B cell (primary cell): ENCODE results near the gene CDC42SE1. TPM values are rescaled to one million over a fixed set of nuclear protein-coding genes. Genes with fewer than 3 reads are reported as not detected.

Source experiments
- ATAC-seq: fragments of 200-7000 bp; cut with Tn5 transposase; one replicate; pipeline ENCODE4 v1.10.0; 2021; ENCODE audit warnings: low read depth, mild to moderate bottlenecking, moderate number of reproducible peaks, moderate library complexity
- CTCF ChIA-PET: fragments of 350-600 bp; sonication (Branson Sonifier 250); formaldehyde crosslinking; loops from one replicate; lab custom pipeline; 2021; ENCODE audit warnings: antibody characterized with exemption, inconsistent platforms; lab: Charles Lee
- POLR2A ChIA-PET: fragments of 350-600 bp; sonication (Branson Sonifier 250); formaldehyde crosslinking; loops from one replicate; lab custom pipeline; 2021; ENCODE audit warnings: antibody characterized with exemption; lab: Charles Lee
- DNase-seq: peaks from one replicate; pipeline ENCODE4 v3.0.0; 2013
- H2AFZ ChIP-seq: 2 replicates; pipeline ENCODE4 v1.6.1; 2012; ENCODE audit warnings: mild to moderate bottlenecking, low read depth, low read length; ENCODE audit not compliant: insufficient read depth, poor library complexity, severe bottlenecking
- H3K27ac ChIP-seq, 2 donors: 1 replicate in 1 of 2; 2 replicates in 1 of 2; pipeline ENCODE4 v1.5.1; 2012 to 2013; ENCODE audit warnings: low read length in 2 of 2, mild to moderate bottlenecking in 2 of 2, moderate library complexity in 1 of 2
- H3K27me3 ChIP-seq, 4 experiments: fragments of 200-600 bp in 1 of 4; sonication (generic) in 1 of 4; replicated peaks in 1 of 4; 1 replicate in 2 of 4; 2 replicates in 2 of 4; pipeline versions ENCODE4 v1.6.1 to v1.7.0; 2013 to 2016; ENCODE audit warnings: low read length in 3 of 4, mild to moderate bottlenecking in 2 of 4, mixed read lengths in 1 of 4, moderate library complexity in 1 of 4; ENCODE audit not compliant: insufficient read depth in 4 of 4, control insufficient read depth in 3 of 4; ENCODE audit errors: control extremely low read depth in 1 of 4
- H3K36me3 ChIP-seq, 2 experiments: replicated peaks in 1 of 2; 1 replicate in 1 of 2; 2 replicates in 1 of 2; pipeline versions ENCODE4 v1.6.1 to v1.7.1; 2013; ENCODE audit warnings: low read length in 1 of 2; ENCODE audit not compliant: insufficient read depth in 2 of 2, control insufficient read depth in 1 of 2; ENCODE audit errors: control extremely low read depth in 1 of 2, extremely low read depth in 1 of 2
- H3K4me1 ChIP-seq, 2 donors: fragments of 200-600 bp in 1 of 2; sonication (generic) in 1 of 2; 1 replicate in 1 of 2; 2 replicates in 1 of 2; pipeline versions ENCODE4 v1.5.1 to v1.6.1; 2013 to 2017; ENCODE audit warnings: low read length in 2 of 2; ENCODE audit not compliant: control insufficient read depth in 2 of 2, insufficient read depth in 2 of 2
- H3K4me2 ChIP-seq: replicated peaks from 2 replicates; pipeline ENCODE3; 2012; ENCODE audit warnings: mild to moderate bottlenecking, low read depth, low read length; ENCODE audit not compliant: poor library complexity, severe bottlenecking
- H3K4me3 ChIP-seq, 5 experiments: fragments of 200-600 bp in 1 of 5; sonication (generic) in 1 of 5; 1 replicate in 3 of 5; 2 replicates in 2 of 5; pipeline versions ENCODE4 v1.5.1 to v1.7.0; 2011 to 2016; ENCODE audit warnings: low read length in 4 of 5, mild to moderate bottlenecking in 4 of 5, low read depth in 2 of 5, control low read depth in 1 of 5, moderate library complexity in 1 of 5; ENCODE audit not compliant: insufficient read depth in 1 of 5; ENCODE audit errors: control extremely low read depth in 1 of 5, extremely low read depth in 1 of 5
- H3K79me2 ChIP-seq: fragments of 200-600 bp; sonication (generic); one replicate; pipeline ENCODE4 v1.6.0; 2016; ENCODE audit warnings: low read length; ENCODE audit not compliant: control insufficient read depth, insufficient read depth
- H3K9ac ChIP-seq: fragments of 200-600 bp; sonication (generic); 2 replicates; pipeline ENCODE4 v1.6.1; 2017; ENCODE audit warnings: mild to moderate bottlenecking, low read length, moderate library complexity
- H3K9me3 ChIP-seq, 3 donors: one replicate each; pipeline versions ENCODE4 v1.6.1 to v1.7.1; 2013; ENCODE audit warnings: low read length in 2 of 3; ENCODE audit not compliant: control insufficient read depth in 2 of 3, insufficient read depth in 1 of 3; ENCODE audit errors: control extremely low read depth in 1 of 3
- H4K20me1 ChIP-seq: 2 replicates; pipeline ENCODE4 v1.6.0; 2012; ENCODE audit warnings: mild to moderate bottlenecking, low read length; ENCODE audit not compliant: insufficient read depth, control insufficient read depth, poor library complexity, severe bottlenecking
- H3K27ac Mint-ChIP-seq: one replicate; pipeline ENCODE4 v1.8.0; 2021; ENCODE audit warnings: mixed read lengths
- H3K27me3 Mint-ChIP-seq: one replicate; pipeline ENCODE4 v1.8.0; 2021; ENCODE audit warnings: mixed read lengths
- H3K4me1 Mint-ChIP-seq: one replicate; pipeline ENCODE4 v1.8.0; 2021; ENCODE audit warnings: mixed read lengths
- H3K4me3 Mint-ChIP-seq: one replicate; pipeline ENCODE4 v1.8.0; 2021; ENCODE audit warnings: mixed read lengths
- H3K9me3 Mint-ChIP-seq: one replicate; pipeline ENCODE4 v1.8.0; 2022; ENCODE audit warnings: mixed read lengths; ENCODE audit not compliant: insufficient read depth
- CTCF ChIP-seq: fragments of 200-600 bp; IDR thresholded peaks from one replicate; pipeline ENCODE4 v1.8.0; 2022; ENCODE audit warnings: antibody characterized with exemption, mild to moderate bottlenecking
- EZH2 ChIP-seq: IDR thresholded peaks from 2 replicates; pipeline ENCODE4 v1.6.1; 2012; ENCODE audit warnings: borderline replicate concordance, low read depth, mild to moderate bottlenecking, moderate library complexity, low read length; ENCODE audit not compliant: insufficient read depth, poor library complexity, severe bottlenecking
- WGBS: methylation state at CpG from one replicate; pipeline ENCODE4 v1.1.5; 2013; ENCODE audit warnings: missing lambda C conversion rate; ENCODE audit not compliant: insufficient coverage; 5-methylcytosine and 5-hydroxymethylcytosine counted together
- intact Hi-C: fragments of 100-400 bp; cut with micrococcal nuclease; formaldehyde crosslinking; loops from one replicate; pipeline ENCODE4 v1.10.0; 2022
- polyA plus RNA-seq: library from polyadenylated mRNA; depleted of rRNA; stranded (reverse); fragments of >200 nt; gene quantifications from 2 replicates; pipeline ENCODE4 v1.2.3, GENCODE V29; 2012
- total RNA-seq, 2 donors: library from RNA; stranded (reverse); fragments of 120-200 nt in 1 of 2; gene quantifications; 1 replicate in 1 of 2; 2 replicates in 1 of 2; pipeline versions ENCODE4 v1.2.3 to v1.2.4, GENCODE V29; 2013 to 2022

The CDC42SE1 gene
- total and polyA plus RNA-seq, 2 donors (not counting 1 experiment from before 2014, with no cell fraction given) = 238 to 366 TPM

DNA sequence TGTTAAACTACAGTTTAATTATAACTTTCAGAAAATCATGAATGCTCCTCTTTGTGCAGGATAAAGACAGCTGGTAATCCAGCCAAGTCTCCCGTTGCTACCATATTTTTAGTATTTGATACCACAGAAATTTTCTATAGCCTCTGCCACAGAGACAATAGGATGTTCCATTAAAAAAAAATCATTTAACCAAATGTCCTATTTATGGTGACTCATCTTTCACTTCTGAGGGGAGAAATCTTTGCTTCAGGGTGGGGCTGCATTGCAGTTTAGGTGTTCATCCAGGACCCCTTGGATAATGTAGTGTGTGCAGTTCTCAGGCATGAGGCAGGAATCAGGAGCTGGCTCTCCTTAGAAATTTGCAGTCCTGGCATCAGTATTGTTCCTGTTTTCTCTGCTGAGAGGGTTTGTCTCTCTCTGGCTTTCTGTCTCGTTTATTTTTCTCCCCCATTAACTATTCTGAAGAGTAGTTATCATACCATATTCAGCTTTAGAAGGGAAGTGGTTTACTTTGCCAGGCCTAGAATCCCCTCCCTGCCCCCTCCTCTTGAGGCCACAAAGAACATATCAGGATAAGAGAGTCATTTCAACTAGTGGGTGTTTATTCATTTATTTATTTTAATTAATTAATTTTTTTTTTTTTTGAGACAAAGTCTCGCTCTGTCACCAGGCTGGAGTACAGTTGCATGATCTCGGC, 48.1 kb downstream of the CDC42SE1 start:
- Mint-ChIP-seq H3K27ac (no peak overlapping the region), H3K4me3 (no peak overlapping the region), H3K9me3 (no peaks in the 10 kb centered on the region), H3K4me1 (peaks cover 48% of the 10 kb centered on the region), H3K27me3 (no peaks in the 10 kb centered on the region)
- intact Hi-C loops = no loop called here
- WGBS = 100% methylated on average over 2 of the region's 4 CpGs
- Histone ChIP-seq H3K4me2 (no peak overlapping the region), H3K27ac (no peak overlapping the region), H3K9ac (no peak overlapping the region), H2AFZ (no peak overlapping the region), H3K27me3 (no peaks in the 10 kb centered on the region), H3K9me3 (no peaks in the 10 kb centered on the region), H3K4me1 (peaks cover 27 to 31% of the 10 kb centered on the region in 2 donors), H3K36me3 (peaks cover 3 to 10% of the 10 kb centered on the region in 2 experiments), H3K4me3 (no peak overlapping the region), H4K20me1 (no peaks in the 10 kb centered on the region), H3K79me2 (peaks cover 65% of the 10 kb centered on the region)
- ChIA-PET CTCF (interaction anchor here (0.9 to 1.1 kb wide), 3 partner anchors 10 to 27 kb away, joined by 3 read pairs; no protein-coding TSS in a partner anchor), POLR2A (interaction anchor here (0.7 kb wide), 1 partner anchor 884 kb away, joined by 3 read pairs; no protein-coding TSS in a partner anchor)
- ATAC-seq (no peak), DNase-seq (no peak)
- TF ChIP-seq CTCF (no peak), EZH2 (no peak)

GRCh38 chr1:151010346-151010726, 49.1 kb downstream of the CDC42SE1 start:
- Mint-ChIP-seq H3K27me3 (no peaks in the 10 kb centered on the region), H3K4me3 (peak overlapping the region; percentile 7), H3K4me1 (peaks cover 57% of the 10 kb centered on the region), H3K9me3 (no peaks in the 10 kb centered on the region), H3K27ac (no peak overlapping the region)
- H3K36me3 ChIP-seq = peaks cover 3 to 10% of the 10 kb centered on the region in 2 experiments
- H3K27me3 ChIP-seq = no peaks in the 10 kb centered on the region
- peaks cover 74% of the 10 kb centered on the region for H3K79me2 ChIP-seq
- CTCF ChIA-PET = interaction anchor here (0.7 to 1.1 kb wide), 3 partner anchors 9 to 723 kb away, joined by 3 to 8 read pairs (median 3); no protein-coding TSS in a partner anchor
- H3K9me3 ChIP-seq = no peaks in the 10 kb centered on the region
- peaks cover 36 to 40% of the 10 kb centered on the region in 2 donors for H3K4me1 ChIP-seq
- no peak for ATAC-seq
- POLR2A ChIA-PET = no interaction called here
- no peak for DNase-seq
- H3K4me2 ChIP-seq = no peak overlapping the region
- 100% methylated on average over 1 of the region's 3 CpGs for WGBS
- H3K27ac ChIP-seq = no peak overlapping the region
- TF ChIP-seq EZH2 (no peak), CTCF (no peak)
- H3K9ac ChIP-seq = no peak overlapping the region
- H3K4me3 ChIP-seq = no peak overlapping the region
- H2AFZ ChIP-seq = no peak overlapping the region
- intact Hi-C loops = no loop called here
- H4K20me1 ChIP-seq = no peaks in the 10 kb centered on the region
